NCI-H82 treated with DMSO at 0.1 percent for 48 hours (cell line): ENCODE measurements around the gene SPRED3.
"Not testable (repeated sequence)": the region's sequence is repeated elsewhere in the genome, so short reads cannot be mapped to it uniquely, and the experiment has no call there.

Experiments used
- DNase-seq: peaks from one replicate; lab custom pipeline; 2025; ENCODE audit not compliant: unreplicated experiment; lab: John Stamatoyannopoulos, UW

The SPRED3 gene

DNA sequence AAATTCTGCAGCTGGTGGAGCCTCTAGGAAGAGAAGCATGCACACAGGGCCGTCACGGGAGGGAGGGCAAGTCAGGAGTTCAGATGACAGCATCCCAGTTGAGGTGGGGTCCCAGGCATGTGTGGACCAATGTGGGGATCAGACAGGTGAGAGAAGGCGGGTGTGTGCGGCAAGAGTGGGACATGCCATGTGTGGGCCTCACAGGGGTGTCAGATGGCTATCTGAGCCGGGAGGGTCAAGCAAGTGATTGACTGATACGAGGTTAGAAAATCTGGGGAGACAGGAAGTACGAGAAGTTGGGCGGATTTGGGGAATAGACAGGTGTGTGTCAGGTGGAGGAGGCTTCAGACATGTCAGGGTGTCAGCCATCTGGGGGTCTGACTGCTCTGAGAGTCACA lies 28.6 kb downstream of the SPRED3 start:
- DNase-seq, result no peak

DNA sequence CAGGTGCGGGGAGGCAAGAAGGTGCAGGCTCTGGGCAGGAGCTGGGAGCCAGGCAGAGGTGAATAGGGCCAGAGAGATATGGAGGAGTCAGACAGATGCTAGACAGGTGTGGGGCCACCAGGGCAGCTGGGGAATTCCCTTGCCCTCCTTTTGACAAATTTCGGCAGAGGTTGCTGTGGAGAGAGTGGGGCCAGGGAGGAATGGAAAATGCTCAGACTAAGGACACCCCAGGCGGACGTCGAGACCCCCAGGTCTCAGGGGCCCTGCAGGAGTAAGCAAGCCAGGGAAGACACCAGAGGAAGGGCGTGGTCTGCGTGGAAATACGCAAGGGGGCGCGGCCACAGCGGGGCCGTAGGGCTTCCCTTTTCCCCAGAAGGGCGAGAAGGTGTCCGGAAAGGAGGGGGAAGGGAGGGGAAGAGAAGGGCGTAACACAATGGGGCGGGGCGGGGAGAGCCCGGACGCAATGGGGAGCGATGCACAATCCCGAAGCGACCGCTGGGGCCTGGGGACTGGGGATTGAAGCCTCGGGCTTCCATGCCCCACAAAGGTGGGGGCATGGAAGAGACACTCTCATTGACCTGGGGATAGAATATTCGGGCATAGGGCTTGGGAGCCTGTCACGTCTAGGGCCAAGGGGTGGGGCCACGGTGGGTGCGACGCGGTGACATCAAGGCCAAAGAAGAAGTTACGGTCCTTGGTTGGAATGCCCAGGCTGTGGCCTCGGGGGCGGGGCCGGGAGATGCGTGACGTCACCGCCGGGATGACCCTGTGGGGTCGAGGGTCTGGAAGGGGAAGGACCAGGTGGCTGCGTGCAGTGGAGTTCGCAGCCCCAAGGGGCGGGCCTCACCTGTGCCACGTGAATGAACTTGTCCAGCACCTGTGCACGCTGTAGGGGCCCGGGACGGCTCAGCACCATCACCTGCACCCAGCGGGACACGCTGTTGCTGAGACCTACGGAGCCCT lies 29.3 kb downstream of the SPRED3 start:
- peak; percentile 60 for DNase-seq

DNA sequence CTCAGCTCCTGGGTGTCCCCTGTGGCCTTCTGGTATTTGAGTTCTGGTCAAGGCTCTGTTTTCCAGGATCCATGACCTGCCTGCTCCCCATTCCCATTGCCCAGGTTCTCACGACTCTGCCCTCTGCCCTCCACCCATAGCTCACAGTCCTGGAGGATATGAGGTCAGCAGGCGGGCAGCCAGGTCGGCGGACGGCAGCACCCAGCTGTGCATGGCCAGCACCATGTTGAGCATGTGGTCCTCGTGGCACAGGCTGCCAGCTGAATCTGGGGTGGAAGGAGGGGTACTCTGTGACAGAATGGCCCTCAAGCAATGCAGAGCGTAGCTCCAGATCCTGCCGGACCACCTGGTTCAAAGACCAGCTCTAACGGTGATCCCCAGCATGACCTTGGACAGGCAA lies 32.4 kb downstream of the SPRED3 start:
- no peak for DNase-seq

DNA sequence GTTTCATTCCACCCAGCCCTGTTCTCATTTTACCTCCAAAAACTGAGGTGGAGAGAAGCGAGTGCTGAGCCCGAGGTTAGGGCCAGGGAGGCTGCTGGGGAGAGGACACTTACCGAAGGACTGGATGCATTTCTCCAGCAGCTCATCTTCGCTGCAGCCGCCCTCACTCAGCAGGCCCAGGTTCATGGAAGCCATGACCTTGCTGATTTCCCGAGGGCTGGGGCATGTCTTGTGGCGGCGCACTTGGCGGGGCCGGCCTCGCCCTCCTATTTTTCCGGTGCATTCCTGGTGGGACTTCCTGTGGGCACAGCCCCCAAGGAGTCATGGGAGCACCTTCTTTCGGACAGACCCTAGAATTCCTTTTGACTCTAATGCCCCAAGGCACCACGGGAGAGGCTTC lies 33.4 kb downstream of the SPRED3 start:
- DNase-seq, result no peak

DNA sequence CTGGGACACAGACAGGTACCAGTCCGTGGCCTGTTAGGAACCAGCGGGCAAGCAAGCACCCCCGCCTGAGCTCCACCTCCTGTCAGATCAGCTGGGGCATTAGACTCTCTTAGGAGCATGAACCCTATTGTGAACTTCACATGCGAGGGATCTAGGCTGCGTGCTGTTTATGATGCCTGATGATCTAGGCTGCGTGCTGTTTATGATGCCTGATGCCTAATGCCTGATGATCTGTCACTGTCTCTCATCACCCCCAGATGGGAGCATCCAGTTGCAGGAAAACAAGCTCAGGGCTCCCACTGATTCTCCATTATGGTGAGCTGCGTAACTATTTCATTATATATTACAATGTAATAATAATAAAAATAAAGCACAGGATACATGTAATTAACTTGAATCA lies 33.9 kb downstream of the SPRED3 start:
- no peak for DNase-seq

DNA sequence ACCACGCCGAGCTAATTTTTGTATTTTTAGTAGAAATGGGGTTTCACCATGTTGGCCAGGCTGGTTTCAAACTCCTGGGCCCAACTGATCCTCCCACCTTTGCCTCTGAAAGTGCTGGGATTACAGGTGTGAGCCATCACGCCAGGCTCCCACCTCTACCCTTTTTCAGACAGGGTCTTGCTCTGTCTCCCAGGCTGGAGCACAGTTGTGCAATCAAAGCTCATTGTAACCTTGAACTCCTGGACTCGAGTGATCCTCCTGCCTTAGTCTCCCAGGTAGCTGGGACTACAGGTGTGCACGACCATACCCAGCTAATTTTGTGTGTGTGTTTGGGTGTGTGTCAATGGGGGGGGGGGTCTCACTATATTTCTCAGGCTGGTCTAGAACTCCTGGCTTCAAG lies 35.8 kb downstream of the SPRED3 start:
- DNase-seq, result no peak

DNA sequence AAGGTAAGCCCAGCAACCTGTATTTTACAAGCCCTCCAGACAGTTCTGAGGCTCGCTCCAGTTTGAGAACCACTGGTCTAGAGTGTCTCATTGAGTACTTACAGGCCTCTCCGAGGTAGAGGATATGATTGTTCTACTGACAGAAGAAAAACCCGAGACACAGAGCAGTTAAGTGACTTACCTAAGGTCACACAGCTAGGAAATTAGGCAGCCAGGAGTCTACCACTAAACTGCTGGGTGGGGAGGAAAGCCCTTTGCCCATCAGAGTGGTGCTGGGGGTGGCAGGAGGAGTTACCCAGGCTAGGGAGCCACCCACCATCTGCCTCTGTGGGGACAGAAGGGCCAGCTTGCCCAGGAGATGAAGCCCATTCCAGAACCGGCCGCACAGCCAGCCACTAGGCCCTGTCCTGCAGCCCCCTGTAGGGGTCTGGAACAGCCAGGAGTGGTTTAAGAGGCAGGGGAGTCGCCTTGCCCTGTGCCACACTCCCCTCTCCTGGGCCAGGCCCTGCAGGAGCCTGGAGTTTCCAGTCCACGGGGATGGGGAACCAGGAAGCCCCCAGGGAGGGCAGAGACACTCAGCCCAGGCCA lies 36.8 kb downstream of the SPRED3 start:
- DNase-seq, result no peak

DNA sequence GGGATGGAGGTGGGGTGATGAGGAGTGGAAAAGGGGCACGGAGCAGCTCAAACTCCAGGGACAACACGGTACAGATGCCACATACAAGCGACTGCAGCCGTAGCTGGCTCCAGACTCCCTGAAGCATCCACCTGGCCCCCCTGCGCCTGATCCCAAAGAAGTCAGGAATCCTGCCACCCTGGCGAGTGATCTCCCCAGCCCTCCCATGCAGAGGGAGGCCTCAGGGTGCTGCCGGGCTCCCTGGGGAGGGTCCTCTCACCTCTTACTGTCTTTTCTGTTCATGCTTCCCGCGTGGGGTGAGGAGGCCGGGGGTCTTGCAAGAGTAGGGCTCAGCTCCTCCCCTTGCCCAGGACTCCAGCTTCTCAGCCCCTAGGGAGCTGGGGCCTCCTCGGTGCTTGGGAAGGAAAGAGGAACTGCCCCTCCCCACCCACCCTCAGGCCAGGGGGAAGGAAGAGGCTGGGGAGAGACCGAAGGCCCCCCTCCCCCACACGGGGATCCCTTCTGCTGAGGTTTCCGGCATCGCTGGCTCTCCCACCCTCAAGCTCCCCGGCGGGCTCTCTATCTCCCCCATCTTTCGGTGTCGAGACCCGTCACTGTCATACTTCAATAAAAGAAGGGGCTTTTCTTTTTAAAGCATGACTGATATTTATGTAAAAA lies 37.4 kb downstream of the SPRED3 start, which contains the start of gene RASGRP4:
Gene RASGRP4 (minus strand): TSS at position 410 of the 657 bp plus-strand sequence. CDS start 128 bp downstream, at position 282.
- DNase-seq, result no peak

DNA sequence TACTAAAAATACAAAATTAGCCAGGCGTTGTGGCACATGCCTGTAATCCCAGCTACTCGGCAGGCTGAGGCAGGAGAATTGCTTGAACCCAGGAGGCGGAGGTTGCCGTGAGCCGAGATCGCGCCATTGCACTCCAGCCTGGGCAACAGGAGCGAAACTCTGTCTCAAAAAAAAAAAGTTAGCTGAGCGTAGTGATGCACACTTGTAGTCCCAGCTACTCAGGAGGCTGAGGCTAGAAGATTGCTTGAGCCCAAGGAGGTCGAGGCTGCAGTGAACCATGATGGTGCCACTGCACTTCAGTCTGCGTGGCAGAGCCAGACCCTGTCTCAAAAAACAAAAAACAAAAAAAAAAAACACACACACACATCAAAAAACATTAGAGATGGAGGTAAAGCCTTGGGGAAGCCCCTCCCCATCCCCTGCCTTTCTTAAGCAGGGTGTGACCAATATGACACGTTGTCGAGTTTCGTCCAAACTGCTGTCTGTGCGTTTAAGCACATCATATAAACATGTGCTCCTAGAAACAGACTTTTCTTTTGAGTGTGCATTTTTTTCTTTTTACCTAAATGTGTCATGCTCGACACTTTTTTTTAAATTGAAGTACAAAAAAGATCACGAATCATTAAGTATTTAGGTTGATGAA lies 38.7 kb downstream of the SPRED3 start:
- not testable (repeated sequence) for DNase-seq

DNA sequence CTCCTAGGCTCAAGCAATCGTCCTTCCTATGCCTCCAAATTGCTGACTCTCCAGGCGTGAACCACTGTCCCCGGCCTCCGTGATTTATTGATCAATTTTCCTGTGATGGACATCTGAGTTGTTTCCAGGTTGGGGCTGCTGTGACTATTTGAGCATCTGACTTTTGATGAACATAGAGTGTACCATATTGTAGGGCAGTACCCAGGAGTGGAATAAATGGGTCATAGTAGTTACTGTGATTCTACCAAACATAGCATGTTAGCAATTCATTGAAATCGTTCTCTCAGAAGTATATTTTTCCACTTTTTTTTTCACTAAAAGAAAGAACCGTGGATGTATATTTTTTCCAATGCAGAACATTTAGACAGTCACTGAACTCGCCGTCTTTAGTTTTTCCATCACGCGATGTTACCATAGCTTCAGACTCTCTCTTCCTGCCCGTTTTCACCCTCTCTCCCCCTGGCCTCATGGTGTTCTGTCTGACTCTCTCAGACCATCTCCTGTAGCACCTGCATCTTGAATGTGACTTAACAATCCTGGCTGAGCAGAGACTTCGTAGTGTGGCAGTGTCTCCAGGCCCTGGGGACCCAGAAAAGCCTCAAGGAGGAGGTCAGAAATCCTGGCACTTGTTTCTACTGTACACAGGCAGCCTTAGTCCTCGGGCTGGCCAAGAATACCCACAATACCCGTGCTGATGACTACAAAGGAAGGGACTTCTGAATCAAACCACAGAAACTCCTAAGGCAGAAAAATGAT lies 40.7 kb downstream of the SPRED3 start:
- DNase-seq, result no peak

DNA sequence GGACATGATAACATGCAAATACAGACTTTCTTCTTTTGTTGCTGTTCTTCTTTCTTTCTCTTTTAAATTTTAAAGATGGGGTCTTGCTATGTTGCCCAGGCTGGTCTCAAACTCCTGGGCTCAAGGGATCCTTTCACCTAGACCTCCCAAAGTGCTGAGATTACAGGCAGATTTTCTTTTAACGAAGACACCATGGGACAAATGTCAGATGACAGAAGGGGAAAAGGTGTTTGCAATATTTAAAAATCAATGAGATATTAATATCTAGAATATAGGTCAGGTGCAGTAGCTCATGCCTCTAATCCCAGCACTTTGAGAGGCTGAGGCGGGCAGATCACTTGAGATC lies 41.3 kb downstream of the SPRED3 start:
- DNase-seq, result no peak

DNA sequence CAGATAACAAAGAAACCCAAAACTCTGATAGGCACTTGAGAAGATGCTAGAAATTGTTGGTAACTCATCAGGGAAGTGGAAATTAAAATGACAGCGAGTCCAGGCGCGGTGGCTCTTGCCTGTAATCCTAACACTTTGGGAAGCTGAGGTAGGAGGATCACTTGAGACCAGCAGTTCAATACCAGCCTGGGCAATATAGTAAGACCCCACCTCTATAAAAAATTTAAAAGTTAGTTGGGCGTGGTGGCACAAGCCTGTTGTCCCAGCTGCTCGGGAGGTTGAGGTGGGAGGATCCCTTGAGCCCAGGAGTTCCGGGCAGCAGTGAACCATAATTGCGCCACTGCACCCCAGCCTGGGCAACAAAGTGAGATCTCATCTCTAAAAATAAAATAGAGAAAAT lies 42.4 kb downstream of the SPRED3 start:
- DNase-seq, result no peak

DNA sequence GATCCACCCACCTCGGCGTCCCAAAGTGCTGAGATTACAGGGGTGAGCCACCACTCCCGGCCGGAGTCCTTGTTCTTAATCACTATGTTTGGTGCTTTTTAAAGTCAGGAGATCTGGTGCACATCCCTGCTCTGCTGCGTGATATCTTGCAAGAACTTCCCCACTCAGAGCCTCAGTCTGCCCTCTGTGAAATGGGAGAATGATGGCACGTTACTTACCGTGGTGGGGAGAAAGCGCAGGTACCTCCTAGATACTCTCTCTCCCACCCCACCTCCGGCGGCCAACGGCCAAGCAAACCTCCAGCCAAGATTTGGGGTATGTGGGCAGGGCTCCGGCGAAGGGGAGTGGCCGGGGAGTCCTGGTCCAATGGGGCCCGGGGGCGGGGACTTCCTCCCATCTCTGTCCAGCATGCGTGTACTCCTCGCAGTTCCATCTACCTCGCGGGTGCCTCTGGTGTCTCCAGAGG lies 44.8 kb downstream of the SPRED3 start, which contains the start of gene RYR1:
Gene RYR1 (plus strand): TSS at position 424 of the 466 bp plus-strand sequence. CDS start 139 bp downstream, outside the sequence.
- DNase-seq, result peak; percentile 23

DNA sequence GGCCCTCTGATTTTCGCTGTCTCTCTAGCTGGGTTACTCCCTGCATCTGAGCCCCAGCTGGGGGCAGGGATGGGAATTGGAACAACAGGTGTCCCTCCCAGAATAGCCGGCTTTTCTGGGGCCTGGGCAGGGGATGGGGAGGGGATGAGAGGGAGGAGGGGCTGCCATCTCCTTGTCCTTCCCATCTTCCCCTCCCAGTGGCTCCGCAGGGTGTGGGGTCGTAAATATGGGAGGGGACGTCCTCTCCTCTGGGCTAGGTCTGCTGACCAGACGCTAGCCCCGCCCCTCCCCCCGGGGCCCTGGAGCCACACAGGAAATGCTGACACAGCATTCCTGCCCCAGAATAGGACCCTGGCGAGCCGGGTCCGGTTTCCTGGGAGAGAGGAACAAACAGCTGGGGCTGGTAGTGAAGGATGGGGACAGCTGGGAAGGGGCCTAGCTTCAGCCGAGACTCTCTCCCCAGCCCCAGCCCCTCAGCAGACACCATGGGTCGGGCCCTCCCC lies 46.1 kb downstream of the SPRED3 start:
- DNase-seq, result peak; percentile 55

DNA sequence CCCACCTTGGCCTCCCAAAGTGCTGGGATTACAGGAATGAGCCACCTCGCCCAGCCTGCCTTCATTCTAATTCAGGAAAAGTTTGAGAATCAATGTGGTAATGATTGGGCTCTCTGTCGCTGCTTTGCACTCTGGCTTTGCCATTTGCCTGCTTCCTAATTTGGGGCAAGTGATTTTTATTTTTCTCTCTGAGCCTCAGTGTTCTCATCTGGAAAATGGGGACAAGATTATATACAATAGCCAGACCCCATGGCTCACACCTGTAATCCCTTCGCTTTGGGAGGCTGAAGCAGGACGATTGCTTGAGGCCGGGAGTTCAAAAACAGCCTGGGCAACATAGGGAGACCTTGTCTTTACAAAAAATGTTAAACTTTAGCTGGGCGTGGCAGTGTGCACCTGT lies 48.8 kb downstream of the SPRED3 start:
- no peak for DNase-seq

DNA sequence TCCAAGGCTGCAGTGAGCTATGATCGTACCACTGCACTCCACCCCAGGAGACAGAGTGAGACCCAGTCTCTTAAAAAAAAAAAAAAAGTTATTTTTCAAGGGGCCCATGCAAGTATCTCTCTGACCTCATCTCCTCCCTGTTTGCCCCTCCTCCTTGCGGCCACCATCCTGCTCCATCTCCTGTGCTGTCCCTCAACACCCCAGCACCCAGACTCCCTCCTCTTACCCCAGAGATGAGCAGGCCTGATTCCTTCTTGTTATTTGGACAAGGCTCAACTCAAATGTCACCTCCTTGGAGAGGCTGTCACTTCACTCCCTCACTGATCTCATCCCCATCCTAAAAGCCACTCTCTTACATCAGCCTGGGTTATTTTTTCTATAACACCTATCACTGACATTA lies 49.4 kb downstream of the SPRED3 start:
- no peak for DNase-seq

DNA sequence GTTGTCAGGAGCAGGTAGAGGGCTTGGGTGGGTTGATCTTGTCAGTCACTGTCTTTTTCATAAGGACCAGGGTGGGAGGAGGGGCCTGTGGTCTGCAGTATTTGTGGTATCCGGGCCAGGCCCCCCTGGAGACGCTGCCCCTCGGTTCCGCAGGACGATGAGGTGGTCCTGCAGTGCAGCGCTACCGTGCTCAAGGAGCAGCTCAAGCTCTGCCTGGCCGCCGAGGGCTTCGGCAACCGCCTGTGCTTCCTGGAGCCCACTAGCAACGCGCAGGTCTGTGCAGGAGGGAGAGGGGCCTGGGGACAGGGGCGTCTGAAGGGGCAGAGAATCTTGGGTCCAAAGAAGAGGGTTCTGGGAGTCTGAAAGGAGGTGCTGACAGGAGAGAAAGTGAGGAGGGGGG lies 52.1 kb downstream of the SPRED3 start:
- DNase-seq, result no peak

DNA sequence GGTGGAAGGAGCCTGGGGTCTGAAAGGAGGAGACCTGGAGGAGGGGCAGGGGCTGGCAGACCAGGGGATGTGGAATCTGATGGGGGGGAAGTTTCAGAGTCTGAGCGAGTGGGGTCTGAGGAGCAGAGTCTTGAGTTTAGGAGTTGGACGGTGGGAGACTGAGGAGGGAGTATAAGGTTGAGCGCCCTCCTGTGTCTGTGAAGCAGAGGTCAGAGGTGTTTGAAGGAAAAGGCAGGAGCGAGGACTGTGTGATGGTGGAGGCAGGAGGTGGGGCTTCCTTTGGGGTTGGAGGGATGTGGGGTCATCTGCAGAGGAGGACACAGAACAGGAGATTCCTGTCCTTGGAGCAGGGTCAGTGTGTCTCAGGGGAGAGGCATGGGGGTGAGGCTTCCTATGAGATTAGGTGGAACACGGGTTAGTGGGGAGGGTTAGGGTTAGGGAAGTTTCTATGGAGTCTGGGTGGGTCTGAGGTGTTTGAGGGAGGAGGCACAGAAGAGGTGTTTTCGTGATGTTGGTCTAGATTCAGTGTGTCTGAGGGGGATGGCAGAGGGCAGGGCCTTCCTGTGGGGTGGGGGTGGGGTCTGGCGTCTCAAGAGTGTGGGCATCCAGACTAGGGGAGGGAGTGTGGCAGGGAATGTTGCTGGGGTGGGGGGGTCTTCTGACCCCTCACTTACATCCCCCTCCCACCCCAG lies 53.3 kb downstream of the SPRED3 start:
- peak; percentile 37 for DNase-seq

DNA sequence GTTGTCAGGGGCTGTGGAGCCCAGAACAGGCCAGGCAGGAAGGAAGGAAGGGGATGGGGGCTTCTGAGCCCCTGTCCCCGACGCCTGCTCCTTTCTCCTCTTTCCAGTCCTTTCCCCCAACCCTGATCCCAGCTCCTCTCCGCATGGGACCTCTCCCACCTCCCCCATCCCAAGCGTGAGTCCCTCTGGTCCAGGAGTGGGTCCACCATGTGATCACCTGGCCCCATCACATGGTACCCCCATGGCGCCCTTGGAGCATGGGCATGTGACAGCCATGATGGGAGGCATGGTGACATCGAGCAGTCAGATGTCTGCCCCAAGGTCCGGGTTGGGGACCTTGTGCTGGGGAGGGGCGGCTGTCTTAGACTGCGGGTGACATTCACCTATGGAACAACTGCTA lies 54.2 kb downstream of the SPRED3 start:
- no peak for DNase-seq
